ENCODE data around the gene IFT88.

Gene IFT88

GRCh38 chr13:20654156-20654555 is 87.2 kb downstream of the IFT88 start:
- Histone ChIP-seq H3K27ac (ENCODE audit: low read depth, low read length) (no peak overlapping the region), H4K20me1 (ENCODE audit: low read depth, low read length) (peaks cover 3% of the 10 kb centered on the region; the same call in 1 of the 2 replicates), H3K27me3 (ENCODE audit: low read length) (no peaks in the 10 kb centered on the region), H2AFZ (ENCODE audit: low read depth, low read length, severe bottlenecking) (no peak overlapping the region), H3K9ac (ENCODE audit: low read length) (no peak overlapping the region), H3K4me2 (ENCODE audit: low read depth, low read length, poor library complexity, severe bottlenecking) (no peak overlapping the region), H3K4me3 (ENCODE audit: insufficient read depth, low read length, poor library complexity, severe bottlenecking) (no peak overlapping the region), H3K9me2 (replicated peaks; ENCODE audit: insufficient read depth, low read length) (no peaks in the 10 kb centered on the region), H3K79me2 (ENCODE audit: insufficient read depth, low read length) (no peaks in the 10 kb centered on the region), H3K36me3 (ENCODE audit: low read length) (no peaks in the 10 kb centered on the region), H3F3A (ENCODE audit: insufficient read depth) (no peaks in the 10 kb centered on the region), H3K9me3 (ENCODE audit: insufficient read depth, low read length) (no peaks in the 10 kb centered on the region)
- TF ChIP-seq CTCF (IDR thresholded peaks at IDR 0.05; ENCODE audit: insufficient read depth, low read length, poor library complexity, severe bottlenecking) (no peak), EZH2phosphoT487 (conservative IDR thresholded peaks at IDR 0.05; ENCODE audit: low read length) (no peak)

- Histone ChIP-seq H3F3A (ENCODE audit: insufficient read depth) (no peaks in the 10 kb centered on the region), H3K9me3 (ENCODE audit: insufficient read depth, low read length) (no peaks in the 10 kb centered on the region), H3K27ac (ENCODE audit: low read depth, low read length) (no peak overlapping the region), H3K9ac (ENCODE audit: low read length) (no peak overlapping the region), H2AFZ (ENCODE audit: low read depth, low read length, severe bottlenecking) (no peak overlapping the region), H3K4me3 (ENCODE audit: insufficient read depth, low read length, poor library complexity, severe bottlenecking) (no peak overlapping the region), H3K9me2 (replicated peaks; ENCODE audit: insufficient read depth, low read length) (no peaks in the 10 kb centered on the region), H3K4me2 (ENCODE audit: low read depth, low read length, poor library complexity, severe bottlenecking) (no peak overlapping the region), H3K79me2 (ENCODE audit: insufficient read depth, low read length) (no peaks in the 10 kb centered on the region), H3K27me3 (ENCODE audit: low read length) (no peaks in the 10 kb centered on the region), H3K36me3 (ENCODE audit: low read length) (no peaks in the 10 kb centered on the region), H4K20me1 (ENCODE audit: low read depth, low read length) (peaks cover under 1% of the 10 kb centered on the region; the same call in 1 of the 2 replicates)
- TF ChIP-seq CTCF (IDR thresholded peaks at IDR 0.05; ENCODE audit: insufficient read depth, low read length, poor library complexity, severe bottlenecking), result no peak
- TF ChIP-seq EZH2phosphoT487 (conservative IDR thresholded peaks at IDR 0.05; ENCODE audit: low read length), result no peak
These were observed 91.6 kb downstream of the IFT88 start for GRCh38 chr13:20658451-20659040.

GRCh38 chr13:20664351-20664750 is 97.4 kb downstream of the IFT88 start:
- H2AFZ ChIP-seq (ENCODE audit: low read depth, low read length, severe bottlenecking), result no peak overlapping the region
- no peaks in the 10 kb centered on the region for H3F3A ChIP-seq (ENCODE audit: insufficient read depth)
- H3K9me2 ChIP-seq (replicated peaks; ENCODE audit: insufficient read depth, low read length), result no peaks in the 10 kb centered on the region
- H3K4me3 ChIP-seq (ENCODE audit: insufficient read depth, low read length, poor library complexity, severe bottlenecking), result no peak overlapping the region
- H3K9me3 ChIP-seq (ENCODE audit: insufficient read depth, low read length), result no peaks in the 10 kb centered on the region
- H3K36me3 ChIP-seq (ENCODE audit: low read length), result no peaks in the 10 kb centered on the region
- H3K27me3 ChIP-seq (ENCODE audit: low read length), result no peaks in the 10 kb centered on the region
- no peaks in the 10 kb centered on the region for H4K20me1 ChIP-seq (ENCODE audit: low read depth, low read length)
- H3K79me2 ChIP-seq (ENCODE audit: insufficient read depth, low read length), result no peaks in the 10 kb centered on the region
- H3K27ac ChIP-seq (ENCODE audit: low read depth, low read length), result no peak overlapping the region
- TF ChIP-seq EZH2phosphoT487 (conservative IDR thresholded peaks at IDR 0.05; ENCODE audit: low read length), result no peak
- TF ChIP-seq CTCF (IDR thresholded peaks at IDR 0.05; ENCODE audit: insufficient read depth, low read length, poor library complexity, severe bottlenecking), result no peak
- H3K4me2 ChIP-seq (ENCODE audit: low read depth, low read length, poor library complexity, severe bottlenecking), result no peak overlapping the region
- no peak overlapping the region for H3K9ac ChIP-seq (ENCODE audit: low read length)

All from SU-DHL-6 (cell line).